Peyer's patch (tissue), 4 donors: ENCODE results near the gene NEK2. TPM values are rescaled to one million over a fixed set of nuclear protein-coding genes. Genes with fewer than 3 reads are reported as not detected.
A peak's percentile ranks its signal among the peaks of the same experiment; 100 is the strongest.
"Not testable (repeated sequence)": the region's sequence is repeated elsewhere in the genome, so short reads cannot be mapped to it uniquely, and the experiment has no call there.

Experiments used
- DNase-seq, 3 donors: peaks; one replicate each; pipeline ENCODE4 v3.0.0-alpha.2; 2017 to 2019
- H3K27ac ChIP-seq, 4 donors: fragments of 200-600 bp; sonication (generic); one replicate each; pipeline ENCODE4 v1.5.1; 2016 to 2019
- H3K27me3 ChIP-seq, 2 donors: fragments of 200-600 bp; sonication (generic); one replicate each; pipeline ENCODE4 v1.5.1; 2019
- H3K36me3 ChIP-seq, 3 donors: fragments of 200-600 bp; sonication (generic); one replicate each; pipeline ENCODE4 v1.5.1; 2016 to 2019
- H3K4me1 ChIP-seq, 4 donors: fragments of 200-600 bp; sonication (generic); one replicate each; pipeline ENCODE4 v1.5.1; 2016 to 2019
- H3K4me3 ChIP-seq, 4 donors: fragments of 200-600 bp; sonication (generic); 1 replicate in 3 of 4; 2 replicates in 1 of 4; pipeline ENCODE4 v1.5.1; 2016 to 2019; ENCODE audit warnings: mild to moderate bottlenecking in 1 of 4
- H3K9me3 ChIP-seq, 4 donors: fragments of 200-600 bp; sonication (generic); one replicate each; pipeline ENCODE4 v1.5.1; 2016 to 2019; ENCODE audit warnings: mild to moderate bottlenecking in 1 of 4
- POLR2A ChIP-seq, 2 donors: fragments of 450-650 bp; IDR thresholded peaks; one replicate each; pipeline ENCODE4 v1.5.1; 2017; ENCODE audit warnings: antibody characterized with exemption in 2 of 2, mild to moderate bottlenecking in 2 of 2, moderate library complexity in 2 of 2
- total RNA-seq, 4 donors: library from RNA; depleted of rRNA; stranded (reverse); fragments of >200 nt; gene quantifications; one replicate each; pipeline ENCODE4 v1.1.0, GENCODE V29; 2016
- TF ChIP-seq, protein P1 (sequence below), 6 experiments: fragments of 450-650 bp in 4 of 6; fragments of 200-600 bp in 2 of 6; sonication (generic) in 1 of 6; IDR thresholded peaks; one replicate each; pipeline ENCODE4 v1.5.1; 2017 to 2019; ENCODE audit warnings: antibody characterized with exemption in 6 of 6, mild to moderate bottlenecking in 3 of 6, moderate library complexity in 1 of 6

Gene NEK2
- total RNA-seq, 4 donors from 2014 or later = 1.7 to 14.9 (median 5.8) TPM

DNA sequence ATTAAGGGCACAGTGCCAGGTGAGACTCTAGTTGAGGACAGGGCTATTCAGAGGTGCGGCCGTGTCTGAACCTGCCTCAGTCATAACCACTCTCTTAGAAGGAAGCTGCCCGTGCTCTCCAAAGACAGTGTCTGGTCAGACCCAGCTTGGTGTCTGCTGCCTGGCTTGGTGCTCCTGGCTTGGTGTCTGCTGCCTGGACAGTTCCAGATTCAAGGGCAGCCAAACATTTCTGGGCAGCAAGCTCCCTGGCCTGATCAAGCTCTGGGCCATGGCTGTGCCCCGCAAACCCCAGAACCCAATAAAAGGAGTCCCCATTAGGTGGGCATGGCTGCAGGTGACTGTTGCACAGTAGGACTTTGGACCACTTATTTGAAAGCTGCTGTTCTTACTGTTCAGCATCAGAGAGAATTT is 27.7 kb downstream of the NEK2 start:
- TF ChIP-seq, protein P1, sequence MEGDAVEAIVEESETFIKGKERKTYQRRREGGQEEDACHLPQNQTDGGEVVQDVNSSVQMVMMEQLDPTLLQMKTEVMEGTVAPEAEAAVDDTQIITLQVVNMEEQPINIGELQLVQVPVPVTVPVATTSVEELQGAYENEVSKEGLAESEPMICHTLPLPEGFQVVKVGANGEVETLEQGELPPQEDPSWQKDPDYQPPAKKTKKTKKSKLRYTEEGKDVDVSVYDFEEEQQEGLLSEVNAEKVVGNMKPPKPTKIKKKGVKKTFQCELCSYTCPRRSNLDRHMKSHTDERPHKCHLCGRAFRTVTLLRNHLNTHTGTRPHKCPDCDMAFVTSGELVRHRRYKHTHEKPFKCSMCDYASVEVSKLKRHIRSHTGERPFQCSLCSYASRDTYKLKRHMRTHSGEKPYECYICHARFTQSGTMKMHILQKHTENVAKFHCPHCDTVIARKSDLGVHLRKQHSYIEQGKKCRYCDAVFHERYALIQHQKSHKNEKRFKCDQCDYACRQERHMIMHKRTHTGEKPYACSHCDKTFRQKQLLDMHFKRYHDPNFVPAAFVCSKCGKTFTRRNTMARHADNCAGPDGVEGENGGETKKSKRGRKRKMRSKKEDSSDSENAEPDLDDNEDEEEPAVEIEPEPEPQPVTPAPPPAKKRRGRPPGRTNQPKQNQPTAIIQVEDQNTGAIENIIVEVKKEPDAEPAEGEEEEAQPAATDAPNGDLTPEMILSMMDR (IDR thresholded peaks at IDR 0.05) = no peak
- TF ChIP-seq POLR2A (IDR thresholded peaks at IDR 0.05) = peak in 1 of 2 donors; percentile 14
- Histone ChIP-seq H3K9me3 (no peaks in the 10 kb centered on the region), H3K4me1 (peaks cover 0 to 29% (median 0%) of the 10 kb centered on the region in 4 donors), H3K27me3 (no peaks in the 10 kb centered on the region), H3K36me3 (no peaks in the 10 kb centered on the region), H3K27ac (peak overlapping the region in 3 of 4 donors; percentile 54 to 91 (median 82)), H3K4me3 (no peak overlapping the region)
- no peak for DNase-seq

DNA sequence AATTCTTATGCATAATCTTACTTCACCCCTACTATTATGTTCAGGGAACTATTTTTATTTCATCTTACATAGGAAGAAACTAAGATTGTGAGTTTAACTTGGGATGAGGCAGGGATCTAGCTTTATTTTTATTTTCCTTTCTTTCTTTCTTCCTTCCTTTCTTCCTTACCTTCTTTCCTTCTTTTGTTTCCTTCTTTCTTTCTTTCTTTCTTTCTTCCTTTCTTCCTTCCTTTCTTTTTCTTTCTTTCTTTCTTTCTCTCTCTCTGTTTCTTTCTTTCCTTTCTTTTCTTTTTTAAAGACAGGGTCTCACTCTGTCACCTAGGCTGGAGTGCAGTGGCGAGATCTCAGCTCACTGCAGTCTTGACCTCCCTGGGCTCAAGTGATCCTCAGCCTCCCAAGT is 28.9 kb downstream of the NEK2 start:
- no peak for DNase-seq
- Histone ChIP-seq H3K4me1 (peaks cover 0 to 29% (median 0%) of the 10 kb centered on the region in 4 donors), H3K9me3 (no peaks in the 10 kb centered on the region), H3K27me3 (no peaks in the 10 kb centered on the region), H3K36me3 (no peaks in the 10 kb centered on the region), H3K4me3 (no peak overlapping the region), H3K27ac (no peak overlapping the region)
- TF ChIP-seq, protein P1 (IDR thresholded peaks at IDR 0.05) = no peak
- no peak for TF ChIP-seq POLR2A (IDR thresholded peaks at IDR 0.05)

DNA sequence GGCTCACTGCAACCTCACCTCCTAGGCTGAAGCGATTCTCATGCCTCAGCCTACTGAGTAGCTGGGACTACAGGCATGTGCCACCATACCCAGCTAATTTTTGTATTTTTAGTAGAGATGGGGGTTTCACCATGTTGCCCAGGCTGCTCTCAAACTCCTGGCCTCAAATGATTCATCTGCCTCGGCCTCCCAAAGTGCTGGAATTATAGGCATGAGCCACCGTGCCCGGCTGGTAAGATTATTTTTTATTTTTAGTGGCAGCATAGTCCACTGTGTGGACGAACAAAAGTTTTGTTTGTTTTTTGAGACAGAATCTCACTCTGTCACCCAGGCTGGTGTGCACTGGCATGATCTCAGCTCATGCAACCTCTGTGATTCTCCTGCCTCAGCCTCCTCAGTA is 29.8 kb downstream of the NEK2 start:
- H3K4me1 ChIP-seq = peaks cover 0 to 29% (median 0%) of the 10 kb centered on the region in 4 donors
- not testable (repeated sequence) for H3K36me3 ChIP-seq, H3K27ac ChIP-seq, DNase-seq, H3K4me3 ChIP-seq, H3K9me3 ChIP-seq, H3K27me3 ChIP-seq

GRCh38 chr1:211644653-211645052 is 30.8 kb downstream of the NEK2 start:
- H3K27me3 ChIP-seq = no peaks in the 10 kb centered on the region
- H3K9me3 ChIP-seq = no peaks in the 10 kb centered on the region
- no peaks in the 10 kb centered on the region for H3K36me3 ChIP-seq
- TF ChIP-seq, protein P1 (IDR thresholded peaks at IDR 0.05) = no peak
- no peak for TF ChIP-seq POLR2A (IDR thresholded peaks at IDR 0.05)
- peaks cover 0 to 29% (median 0%) of the 10 kb centered on the region in 4 donors for H3K4me1 ChIP-seq
- no peak for DNase-seq
- H3K4me3 ChIP-seq = no peak overlapping the region
- H3K27ac ChIP-seq = no peak overlapping the region

GRCh38 chr1:211643324-211644212 is 31.9 kb downstream of the NEK2 start:
- Histone ChIP-seq H3K9me3 (no peaks in the 10 kb centered on the region), H3K4me3 (no peak overlapping the region), H3K4me1 (peaks cover 0 to 19% (median 0%) of the 10 kb centered on the region in 4 donors), H3K36me3 (no peaks in the 10 kb centered on the region), H3K27ac (peak overlapping the region in 3 of 4 donors; percentile 1 to 78 (median 14)), H3K27me3 (no peaks in the 10 kb centered on the region)
- no peak for TF ChIP-seq POLR2A (IDR thresholded peaks at IDR 0.05)
- TF ChIP-seq, protein P1 (IDR thresholded peaks at IDR 0.05) = peak in 1 of 6 experiments; percentile 14
- DNase-seq = peak in 2 of 3 donors; percentile 62 to 77

- peaks cover 0 to 19% (median 0%) of the 10 kb centered on the region in 4 donors for H3K4me1 ChIP-seq
Observed at GRCh38 chr1:211642870-211643269, 32.6 kb downstream of the NEK2 start.

More at GRCh38 chr1:211642870-211643269, 32.6 kb downstream of the NEK2 start:
- Histone ChIP-seq H3K27ac (peak overlapping the region in 1 of 4 donors; percentile 78), H3K36me3 (no peaks in the 10 kb centered on the region), H3K27me3 (no peaks in the 10 kb centered on the region), H3K9me3 (no peaks in the 10 kb centered on the region), H3K4me3 (no peak overlapping the region)
- DNase-seq = no peak
- TF ChIP-seq, protein P1 (IDR thresholded peaks at IDR 0.05) = no peak
- TF ChIP-seq POLR2A (IDR thresholded peaks at IDR 0.05) = no peak
